H1 (cell line): ENCODE measurements around the gene FAM151A. TPM values are rescaled to one million over a fixed set of nuclear protein-coding genes. Genes with fewer than 3 reads are reported as not detected.
"Not testable (repeated sequence)": the region's sequence is repeated elsewhere in the genome, so short reads cannot be mapped to it uniquely, and the experiment has no call there.

Source experiments
- CTCF ChIA-PET: fragments of 300-600 bp; sonication (Branson Sonifier 250); formaldehyde crosslinking; loops from one replicate; lab custom pipeline; 2021; ENCODE audit not compliant: partially characterized antibody; lab: Charles Lee
- POLR2A ChIA-PET: fragments of 300-600 bp; sonication (Branson Sonifier 250); formaldehyde crosslinking; loops from one replicate; lab custom pipeline; 2021; ENCODE audit warnings: inconsistent platforms; ENCODE audit not compliant: partially characterized antibody; lab: Charles Lee
- DNase-seq, 2 experiments: peaks; one replicate each; pipeline versions ENCODE4 v3.0.0 to v3.0.0-alpha.2; 2010 to 2022; ENCODE audit warnings: low spot score in 2 of 2, low read depth in 1 of 2, mixed read lengths in 1 of 2
- FAIRE-seq: peaks from 2 replicates; lab custom pipeline; 2011; peaks lifted over from hg19 to GRCh38; lab: Jason Lieb, UNC
- H2AFZ ChIP-seq: 2 replicates; pipeline ENCODE4 v1.8.1; 2012; ENCODE audit warnings: low read length, inconsistent platforms
- H2AK5ac ChIP-seq: 2 replicates; pipeline ENCODE4 v1.6.1; 2013; ENCODE audit warnings: low read depth, low read length
- H2BK120ac ChIP-seq: replicated peaks from 2 replicates; pipeline ENCODE3; 2013; ENCODE audit warnings: low read depth, low read length, inconsistent platforms
- H2BK12ac ChIP-seq: 2 replicates; pipeline ENCODE4 v1.6.1; 2013; ENCODE audit warnings: low read depth, low read length
- H2BK15ac ChIP-seq: 2 replicates; pipeline ENCODE4 v1.6.1; 2013; ENCODE audit warnings: low read length
- H2BK20ac ChIP-seq: 2 replicates; pipeline ENCODE4 v1.6.1; 2013; ENCODE audit warnings: low read length
- H2BK5ac ChIP-seq: 2 replicates; pipeline ENCODE4 v1.6.1; 2013; ENCODE audit warnings: low read depth, low read length
- H3K14ac ChIP-seq: 2 replicates; pipeline ENCODE4 v1.6.1; 2013; ENCODE audit warnings: inconsistent platforms; ENCODE audit not compliant: insufficient read length
- H3K18ac ChIP-seq: 2 replicates; pipeline ENCODE4 v1.6.1; 2013; ENCODE audit warnings: low read length; ENCODE audit errors: extremely low read depth
- H3K23ac ChIP-seq: 2 replicates; pipeline ENCODE4 v1.6.1; 2013; ENCODE audit warnings: inconsistent platforms; ENCODE audit not compliant: insufficient read length
- H3K23me2 ChIP-seq: 2 replicates; pipeline ENCODE4 v1.6.1; 2013; ENCODE audit warnings: low read depth, low read length
- H3K27ac ChIP-seq: 2 replicates; pipeline ENCODE4 v1.6.1; 2011; ENCODE audit warnings: low read depth, low read length, inconsistent platforms
- H3K27me3 ChIP-seq, 4 experiments: replicated peaks in 1 of 4; 1 replicate in 1 of 4; 2 replicates in 3 of 4; pipeline versions ENCODE4 v1.6.1 to v1.8.1; 2011 to 2013; ENCODE audit warnings: low read length in 3 of 4, mild to moderate bottlenecking in 3 of 4, inconsistent platforms in 2 of 4, mixed read lengths in 2 of 4, moderate library complexity in 1 of 4; ENCODE audit not compliant: control insufficient read depth in 3 of 4, insufficient read depth in 3 of 4; ENCODE audit errors: extremely low read depth in 1 of 4
- H3K36me3 ChIP-seq, 4 experiments: 2 replicates each; pipeline versions ENCODE4 v1.6.1 to v1.8.1; 2011 to 2013; ENCODE audit warnings: mild to moderate bottlenecking in 4 of 4, low read length in 3 of 4, moderate library complexity in 2 of 4, control low read depth in 1 of 4, inconsistent platforms in 1 of 4; ENCODE audit not compliant: insufficient read depth in 4 of 4, control insufficient read depth in 2 of 4
- H3K4ac ChIP-seq: replicated peaks from 2 replicates; pipeline ENCODE3; 2013; ENCODE audit warnings: low read length, low read depth, mixed read lengths, inconsistent platforms; ENCODE audit not compliant: insufficient read length
- H3K4me1 ChIP-seq, 4 experiments: replicated peaks in 1 of 4; 1 replicate in 1 of 4; 2 replicates in 3 of 4; pipeline versions ENCODE4 v1.6.1 to v1.8.1; 2011 to 2013; ENCODE audit warnings: low read length in 3 of 4, inconsistent platforms in 2 of 4, mixed read lengths in 1 of 4; ENCODE audit not compliant: insufficient read depth in 4 of 4, control insufficient read depth in 3 of 4
- H3K4me2 ChIP-seq, 2 experiments: 2 replicates each; pipeline versions ENCODE4 v1.6.1 to v1.8.1; 2011 to 2013; ENCODE audit warnings: low read depth in 2 of 2, low read length in 2 of 2, control low read depth in 1 of 2, inconsistent platforms in 1 of 2, mild to moderate bottlenecking in 1 of 2; ENCODE audit not compliant: insufficient read depth in 1 of 2
- H3K4me3 ChIP-seq, 4 experiments: fragments of 200-600, 300-600 bp in 1 of 4; sonication (generic), shearing (Covaris generic), sonication (Bioruptor Twin) in 1 of 4; 2 replicates each; pipeline versions ENCODE4 v1.5.1 to v1.8.1; 2011 to 2016; ENCODE audit warnings: low read length in 4 of 4, low read depth in 3 of 4, control low read depth in 2 of 4, inconsistent platforms in 2 of 4, mild to moderate bottlenecking in 2 of 4, mixed read lengths in 1 of 4, moderate library complexity in 1 of 4; ENCODE audit not compliant: insufficient read depth in 2 of 4; ENCODE audit errors: extremely low read depth in 1 of 4
- H3K56ac ChIP-seq: replicated peaks from 2 replicates; pipeline ENCODE3; 2013; ENCODE audit warnings: low read depth, mild to moderate bottlenecking, mixed read lengths, low read length, inconsistent platforms; ENCODE audit not compliant: insufficient read length
- H3K79me1 ChIP-seq: 2 replicates; pipeline ENCODE4 v1.6.1; 2013; ENCODE audit warnings: low read depth, low read length, control low read depth
- H3K79me2 ChIP-seq, 2 experiments: 2 replicates each; pipeline versions ENCODE4 v1.6.1 to v1.8.1; 2012 to 2013; ENCODE audit warnings: low read length in 2 of 2, mild to moderate bottlenecking in 2 of 2, inconsistent platforms in 1 of 2; ENCODE audit not compliant: insufficient read depth in 2 of 2, control insufficient read depth in 1 of 2
- H3K9ac ChIP-seq, 4 experiments: replicated peaks in 1 of 4; 1 replicate in 1 of 4; 2 replicates in 3 of 4; pipeline versions ENCODE4 v1.6.1 to v1.8.1; 2011 to 2013; ENCODE audit warnings: low read depth in 3 of 4, low read length in 3 of 4, control low read depth in 2 of 4, mild to moderate bottlenecking in 2 of 4, moderate library complexity in 2 of 4, inconsistent platforms in 1 of 4; ENCODE audit errors: extremely low read depth in 1 of 4
- H3K9me3 ChIP-seq, 2 experiments: 2 replicates each; pipeline versions ENCODE4 v1.6.1 to v1.8.1; 2012 to 2013; ENCODE audit warnings: mild to moderate bottlenecking in 2 of 2, moderate library complexity in 2 of 2, control low read depth in 1 of 2, inconsistent platforms in 1 of 2, low read depth in 1 of 2, low read length in 1 of 2, mixed read lengths in 1 of 2; ENCODE audit not compliant: insufficient read depth in 2 of 2
- H4K20me1 ChIP-seq, 2 experiments: replicated peaks in 1 of 2; 2 replicates each; pipeline versions ENCODE3 to v1.8.1; 2011 to 2013; ENCODE audit warnings: inconsistent platforms in 2 of 2, low read length in 2 of 2, mild to moderate bottlenecking in 1 of 2; ENCODE audit not compliant: insufficient read depth in 2 of 2, control insufficient read depth in 1 of 2
- H4K5ac ChIP-seq: 2 replicates; pipeline ENCODE4 v1.6.1; 2013; ENCODE audit warnings: low read length, low read depth, mixed read lengths, inconsistent platforms; ENCODE audit not compliant: insufficient read length
- H4K8ac ChIP-seq: 2 replicates; pipeline ENCODE4 v1.8.0; 2013; ENCODE audit warnings: mild to moderate bottlenecking, moderate library complexity, low read length, inconsistent platforms; ENCODE audit not compliant: insufficient read depth; ENCODE audit errors: extremely low read depth
- H4K91ac ChIP-seq: replicated peaks from 2 replicates; pipeline ENCODE3; 2013; ENCODE audit warnings: low read length, mixed read lengths, inconsistent platforms; ENCODE audit not compliant: insufficient read length
- E2F6 ChIP-seq: IDR thresholded peaks from 2 replicates; pipeline ENCODE4 v1.6.1; 2012; ENCODE audit warnings: inconsistent platforms
- GTF2F1 ChIP-seq: IDR thresholded peaks from 2 replicates; pipeline ENCODE4 v1.6.1; 2012; ENCODE audit warnings: low read depth, low read length, improper control_type of control experiment, borderline replicate concordance
- KDM4A ChIP-seq: IDR thresholded peaks from one replicate; pipeline ENCODE4 v1.7.1; 2012; ENCODE audit warnings: low read depth, mild to moderate bottlenecking, moderate library complexity, low read length, inconsistent platforms; ENCODE audit not compliant: severe bottlenecking
- POLR2AphosphoS5 ChIP-seq: IDR thresholded peaks from 2 replicates; pipeline ENCODE4 v1.6.1; 2011; ENCODE audit warnings: low read depth, low read length
- SIN3A ChIP-seq, 2 experiments: IDR thresholded peaks in 1 of 2; conservative IDR thresholded peaks in 1 of 2; 2 replicates each; pipeline ENCODE4 v1.6.1; 2011 to 2012; ENCODE audit warnings: low read length in 2 of 2, improper control_type of control experiment in 1 of 2, low read depth in 1 of 2, mild to moderate bottlenecking in 1 of 2
- TAF1 ChIP-seq: IDR thresholded peaks from 2 replicates; pipeline ENCODE4 v1.6.1; 2011; ENCODE audit warnings: mild to moderate bottlenecking, low read depth, low read length
- WGBS, 2 experiments: shearing (Covaris generic) in 1 of 2; methylation state at CpG; one replicate each; pipeline versions ENCODE4 v1.1.6 to v1.1.7; 2013 to 2015; ENCODE audit warnings: low lambda C conversion rate in 2 of 2, mixed read lengths in 2 of 2, inconsistent platforms in 1 of 2, low coverage in 1 of 2, missing lambda C conversion rate in 1 of 2; ENCODE audit not compliant: insufficient replicate concordance in 2 of 2, insufficient coverage in 1 of 2, insufficient read length in 1 of 2; ENCODE audit errors: extremely low coverage in 1 of 2, missing lambda C conversion rate in 1 of 2; 5-methylcytosine and 5-hydroxymethylcytosine counted together
- polyA plus RNA-seq, 7 experiments: library from polyadenylated mRNA; depleted of rRNA in 3 of 7; stranded (reverse) in 5 of 7; unstranded in 2 of 7; fragments of >200 nt in 5 of 7; fragments of 200-250 nt in 2 of 7; gene quantifications; 1 replicate in 5 of 7; 2 replicates in 1 of 7; 4 replicates in 1 of 7; pipeline versions ENCODE4 v1.2.1 to v1.2.3, GENCODE V29; 2011 to 2013; ENCODE audit warnings: missing spikeins in 2 of 7, mixed read lengths in 2 of 7
- total RNA-seq: library from RNA; stranded (reverse); fragmentation: NEBNext Ultra II Directional; extraction: Animal tissue kit (Norgen Biotek cat#: 25700); gene quantifications from 2 replicates; pipeline ENCODE4 v1.2.1, GENCODE V29; 2021

Gene FAM151A
- total and polyA plus RNA-seq, 2 of the 8 experiments (the other 6 are each of a cell fraction or from before 2014, with no cell fraction given), result not detected

GRCh38 chr1:54640361-54640760 lies 17.0 kb upstream of the FAM151A start (continued):
- TF ChIP-seq POLR2AphosphoS5 (no peak), SIN3A (conservative IDR thresholded peaks at IDR 0.05 in 1 of 2, IDR thresholded peaks at IDR 0.05 in 1 of 2; ENCODE audit: low read depth in 1 of 2, low read length in 2 of 2) (no peak), KDM4A (no peak), TAF1 (no peak), E2F6 (no peak), GTF2F1 (no peak)

- H3K27ac ChIP-seq, H4K91ac ChIP-seq, DNase-seq, H3K79me2 ChIP-seq, H2BK20ac ChIP-seq, H3K23ac ChIP-seq, H2BK5ac ChIP-seq, H2AFZ ChIP-seq, H3K4me2 ChIP-seq, H3K4me3 ChIP-seq, H3K14ac ChIP-seq, H3K9me3 ChIP-seq, H3K27me3 ChIP-seq, H3K79me1 ChIP-seq, H4K5ac ChIP-seq, H4K8ac ChIP-seq, H2BK12ac ChIP-seq, H2BK15ac ChIP-seq, H3K4me1 ChIP-seq, H2BK120ac ChIP-seq, POLR2A ChIA-PET, H3K36me3 ChIP-seq, H3K56ac ChIP-seq, H3K4ac ChIP-seq, H4K20me1 ChIP-seq, H3K23me2 ChIP-seq, H3K18ac ChIP-seq, H3K9ac ChIP-seq, H2AK5ac ChIP-seq, FAIRE-seq: not testable (repeated sequence)
- whole genome bisulfite sequencing, 2 experiments, result 83% methylated on average over 14 of the region's 14 CpGs; no CpG with 5 or more reads in 1 of the 2 experiments
- CTCF ChIA-PET, result interaction anchor here (1.2 kb wide), 1 partner anchor 61 kb away, joined by 3 read pairs; no protein-coding TSS in a partner anchor
Observed at GRCh38 chr1:54636461-54637446, 13.4 kb upstream of the FAM151A start.
